ENCODE results near the gene PFAS. TPM values are rescaled to one million over a fixed set of nuclear protein-coding genes. Genes with fewer than 3 reads are reported as not detected.

PFAS gene
- total and polyA plus RNA-seq, 10 donors: 12.6 to 70.3 (median 26.4) TPM

- H3K36me3 ChIP-seq: peaks cover 0 to 25% (median 6%) of the 10 kb centered on the region in 6 donors
- H3K4me1 ChIP-seq: peaks cover 18 to 74% (median 46%) of the 10 kb centered on the region in 6 donors
- H3K27me3 ChIP-seq (replicated peaks in 1 of 7): no peaks in the 10 kb centered on the region
- DNase-seq: peak; percentile 97
- intact Hi-C loops (cut with DNase I; ENCODE audit: low total_unique reads): loop anchor here (10.0 kb wide), 1 partner anchor 72 kb away; the partner anchor contains the start of gene SLC25A35
- TF ChIP-seq, protein P1, sequence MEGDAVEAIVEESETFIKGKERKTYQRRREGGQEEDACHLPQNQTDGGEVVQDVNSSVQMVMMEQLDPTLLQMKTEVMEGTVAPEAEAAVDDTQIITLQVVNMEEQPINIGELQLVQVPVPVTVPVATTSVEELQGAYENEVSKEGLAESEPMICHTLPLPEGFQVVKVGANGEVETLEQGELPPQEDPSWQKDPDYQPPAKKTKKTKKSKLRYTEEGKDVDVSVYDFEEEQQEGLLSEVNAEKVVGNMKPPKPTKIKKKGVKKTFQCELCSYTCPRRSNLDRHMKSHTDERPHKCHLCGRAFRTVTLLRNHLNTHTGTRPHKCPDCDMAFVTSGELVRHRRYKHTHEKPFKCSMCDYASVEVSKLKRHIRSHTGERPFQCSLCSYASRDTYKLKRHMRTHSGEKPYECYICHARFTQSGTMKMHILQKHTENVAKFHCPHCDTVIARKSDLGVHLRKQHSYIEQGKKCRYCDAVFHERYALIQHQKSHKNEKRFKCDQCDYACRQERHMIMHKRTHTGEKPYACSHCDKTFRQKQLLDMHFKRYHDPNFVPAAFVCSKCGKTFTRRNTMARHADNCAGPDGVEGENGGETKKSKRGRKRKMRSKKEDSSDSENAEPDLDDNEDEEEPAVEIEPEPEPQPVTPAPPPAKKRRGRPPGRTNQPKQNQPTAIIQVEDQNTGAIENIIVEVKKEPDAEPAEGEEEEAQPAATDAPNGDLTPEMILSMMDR (IDR thresholded peaks at IDR 0.05 in 8 of 11, conservative IDR thresholded peaks at IDR 0.05 in 3 of 11): peak in 2 of 11 experiments; percentile 3 to 13
- peak; percentile 96 to 98 (median 97) for TF ChIP-seq POLR2AphosphoS5 (IDR thresholded peaks at IDR 0.05)
- peak in 2 of 3 donors; percentile 38 to 75 for TF ChIP-seq POLR2A (IDR thresholded peaks at IDR 0.05)
- H3K27ac ChIP-seq: peak overlapping the region; percentile 94 to 99 (median 98)
- H3K9me3 ChIP-seq: no peaks in the 10 kb centered on the region
- 0 to 1% (median 0%) methylated on average over 31 to 49 of the region's 49 CpGs for WGBS, 5 donors
- H3K4me3 ChIP-seq: peak overlapping the region; percentile 54 to 79 (median 66)
These were observed 26.3 kb upstream of the PFAS start for GRCh38 chr17:8222630-8223355.

- TF ChIP-seq POLR2AphosphoS5 (IDR thresholded peaks at IDR 0.05): no peak
- TF ChIP-seq, protein P1 (IDR thresholded peaks at IDR 0.05 in 8 of 11, conservative IDR thresholded peaks at IDR 0.05 in 3 of 11): peak in 3 of 11 experiments; percentile 4 to 26 (median 10)
- peaks cover 18 to 74% (median 46%) of the 10 kb centered on the region in 6 donors for H3K4me1 ChIP-seq
- peak; percentile 93 for DNase-seq
- H3K4me3 ChIP-seq: peak overlapping the region; percentile 54 to 79 (median 66)
- intact Hi-C loops (cut with DNase I; ENCODE audit: low total_unique reads): loop anchor here (10.0 kb wide), 1 partner anchor 71 kb away; the partner anchor contains the start of gene SLC25A35
- H3K36me3 ChIP-seq: peaks cover 0 to 33% (median 13%) of the 10 kb centered on the region in 6 donors
- WGBS, 5 donors: 17 to 23% (median 17%) methylated on average over 18 to 27 of the region's 27 CpGs
- H3K27me3 ChIP-seq (replicated peaks in 1 of 7): no peaks in the 10 kb centered on the region
- H3K27ac ChIP-seq: peak overlapping the region; percentile 94 to 99 (median 98)
- H3K9me3 ChIP-seq: no peaks in the 10 kb centered on the region
These were observed 25.5 kb upstream of the PFAS start for GRCh38 chr17:8223356-8224126.

- intact Hi-C loops (cut with DNase I; ENCODE audit: low total_unique reads): loop anchor here (10.0 kb wide), 1 partner anchor 70 kb away; the partner anchor contains the start of gene SLC25A35
- 89 to 96% (median 92%) methylated on average over 26 of the region's 26 CpGs for WGBS, 5 donors
- no peak overlapping the region for H3K4me3 ChIP-seq
- peaks cover 0 to 36% (median 29%) of the 10 kb centered on the region in 6 donors for H3K36me3 ChIP-seq
- no peak for DNase-seq
- TF ChIP-seq POLR2AphosphoS5 (IDR thresholded peaks at IDR 0.05) (peak in 2 of 3 donors; percentile 3 to 61), POLR2A (IDR thresholded peaks at IDR 0.05) (no peak)
- TF ChIP-seq, protein P1 (IDR thresholded peaks at IDR 0.05 in 8 of 11, conservative IDR thresholded peaks at IDR 0.05 in 3 of 11): no peak
- peaks cover 18 to 71% (median 43%) of the 10 kb centered on the region in 6 donors for H3K4me1 ChIP-seq
- H3K9me3 ChIP-seq: no peaks in the 10 kb centered on the region
- no peaks in the 10 kb centered on the region for H3K27me3 ChIP-seq (replicated peaks in 1 of 7)
- H3K27ac ChIP-seq: peak overlapping the region in 6 of 8 donors; percentile 67 to 97 (median 76)
These were observed 23.9 kb upstream of the PFAS start for GRCh38 chr17:8224891-8225812.
